ENCODE results near the gene WASHC1.
"Not testable (repeated sequence)": the region's sequence is repeated elsewhere in the genome, so short reads cannot be mapped to it uniquely, and the experiment has no call there.

- TF ChIP-seq, protein P1, sequence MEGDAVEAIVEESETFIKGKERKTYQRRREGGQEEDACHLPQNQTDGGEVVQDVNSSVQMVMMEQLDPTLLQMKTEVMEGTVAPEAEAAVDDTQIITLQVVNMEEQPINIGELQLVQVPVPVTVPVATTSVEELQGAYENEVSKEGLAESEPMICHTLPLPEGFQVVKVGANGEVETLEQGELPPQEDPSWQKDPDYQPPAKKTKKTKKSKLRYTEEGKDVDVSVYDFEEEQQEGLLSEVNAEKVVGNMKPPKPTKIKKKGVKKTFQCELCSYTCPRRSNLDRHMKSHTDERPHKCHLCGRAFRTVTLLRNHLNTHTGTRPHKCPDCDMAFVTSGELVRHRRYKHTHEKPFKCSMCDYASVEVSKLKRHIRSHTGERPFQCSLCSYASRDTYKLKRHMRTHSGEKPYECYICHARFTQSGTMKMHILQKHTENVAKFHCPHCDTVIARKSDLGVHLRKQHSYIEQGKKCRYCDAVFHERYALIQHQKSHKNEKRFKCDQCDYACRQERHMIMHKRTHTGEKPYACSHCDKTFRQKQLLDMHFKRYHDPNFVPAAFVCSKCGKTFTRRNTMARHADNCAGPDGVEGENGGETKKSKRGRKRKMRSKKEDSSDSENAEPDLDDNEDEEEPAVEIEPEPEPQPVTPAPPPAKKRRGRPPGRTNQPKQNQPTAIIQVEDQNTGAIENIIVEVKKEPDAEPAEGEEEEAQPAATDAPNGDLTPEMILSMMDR (IDR thresholded peaks at IDR 0.05; ENCODE audit: borderline replicate concordance, extremely low read depth, low read length, poor library complexity, severe bottlenecking) = not testable (repeated sequence)
- not testable (repeated sequence) for TF ChIP-seq EZH2 (IDR thresholded peaks at IDR 0.05; ENCODE audit: borderline replicate concordance, low read depth, low read length, severe bottlenecking)
These were observed 15.2 kb upstream of the WASHC1 start for GRCh38 chr9:44416-44815.

Measured in DND-41 (cell line).